Erythroblast (primary cell): ENCODE results near the gene HCRTR2.

ENCODE experiments used
- GATA1 ChIP-seq: IDR thresholded peaks from 2 replicates; pipeline ENCODE4 v1.6.1; 2011; ENCODE audit warnings: low read depth, mild to moderate bottlenecking, control low read depth, low read length, moderate library complexity
- POLR2A ChIP-seq: IDR thresholded peaks from 2 replicates; pipeline ENCODE4 v1.6.1; 2011; ENCODE audit warnings: mild to moderate bottlenecking, low read length

DNA sequence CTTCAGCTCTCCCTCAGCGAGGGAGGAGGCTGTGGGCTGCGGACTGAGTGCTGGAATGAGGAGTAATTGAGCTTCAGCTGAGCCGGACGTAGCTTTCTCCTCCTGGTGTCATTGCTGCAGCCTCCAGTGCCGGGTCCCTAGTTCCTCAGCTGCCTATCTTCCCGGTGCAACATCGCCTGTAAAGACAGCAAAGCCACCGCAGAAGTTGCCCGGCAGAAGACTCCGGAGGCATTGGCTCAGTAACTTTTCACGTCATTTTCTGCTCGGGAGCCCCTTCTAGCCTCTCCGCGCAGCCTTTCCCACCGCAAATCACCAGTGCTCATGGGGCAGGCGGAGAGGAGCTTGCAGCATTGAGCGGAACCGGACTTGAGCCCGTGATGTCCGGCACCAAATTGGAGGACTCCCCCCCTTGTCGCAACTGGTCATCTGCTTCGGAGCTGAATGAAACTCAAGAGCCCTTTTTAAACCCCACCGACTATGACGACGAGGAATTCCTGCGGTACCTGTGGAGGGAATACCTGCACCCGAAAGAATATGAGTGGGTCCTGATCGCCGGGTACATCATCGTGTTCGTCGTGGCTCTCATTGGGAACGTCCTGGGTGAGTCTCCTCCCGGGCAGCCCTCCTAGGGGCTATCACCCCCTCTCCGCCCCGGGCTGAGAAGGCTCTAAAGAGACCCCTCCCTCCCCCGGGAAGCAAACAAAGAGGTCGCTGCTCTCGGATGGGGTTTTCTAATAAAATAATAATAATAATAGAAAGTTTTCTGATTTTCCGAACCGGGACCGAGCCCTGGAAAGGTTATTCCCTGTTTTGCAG is at the start of gene HCRTR2:
- TF ChIP-seq POLR2A (no peak), GATA1 (no peak)
